Mesothelial cell of epicardium (in vitro differentiated cells): Measurements from ENCODE around the gene GNA12. TPM values are rescaled to one million over a fixed set of nuclear protein-coding genes. Genes with fewer than 3 reads are reported as not detected.
A peak's percentile ranks its signal among the peaks of the same experiment; 100 is the strongest.

ENCODE experiments used
- DNase-seq, 2 experiments: peaks; one replicate each; pipeline ENCODE4 v3.0.0; 2021; ENCODE audit warnings: low spot score in 2 of 2; ENCODE audit not compliant: unreplicated experiment in 2 of 2
- H3K27ac Mint-ChIP-seq: 2 replicates; pipeline ENCODE4 v1.8.0; 2021; ENCODE audit warnings: mixed read lengths
- H3K27me3 Mint-ChIP-seq: 2 replicates; pipeline ENCODE4 v1.8.0; 2021; ENCODE audit warnings: low read depth, mixed read lengths
- H3K36me3 Mint-ChIP-seq: 2 replicates; pipeline ENCODE4 v1.8.0; 2021; ENCODE audit warnings: mixed read lengths
- H3K4me1 Mint-ChIP-seq: 2 replicates; pipeline ENCODE4 v1.8.0; 2021; ENCODE audit warnings: mixed read lengths
- H3K4me3 Mint-ChIP-seq: 2 replicates; pipeline ENCODE4 v1.8.0; 2021; ENCODE audit warnings: mild to moderate bottlenecking, moderate library complexity, mixed read lengths
- H3K9me3 Mint-ChIP-seq: 2 replicates; pipeline ENCODE4 v1.8.0; 2021; ENCODE audit warnings: mixed read lengths
- total RNA-seq: library from RNA; stranded (reverse); gene quantifications from 3 replicates; pipeline ENCODE4 v1.2.1, GENCODE V29; 2021
- TF ChIP-seq, protein P1 (sequence below): fragments of 200-600 bp; sonication (generic); IDR thresholded peaks from one replicate; pipeline ENCODE4 v1.5.0; 2021; ENCODE audit warnings: antibody characterized with exemption; ENCODE audit not compliant: unreplicated experiment

GNA12 gene
- total RNA-seq, 1 donor from 2014 or later: 57.1 TPM

GRCh38 chr7:2734751-2735571 is 109.1 kb downstream of the GNA12 start:
- H3K4me1 Mint-ChIP-seq: peaks cover 37% of the 10 kb centered on the region
- peaks cover 42% of the 10 kb centered on the region for H3K36me3 Mint-ChIP-seq
- H3K27ac Mint-ChIP-seq: no peak overlapping the region
- TF ChIP-seq, protein P1, sequence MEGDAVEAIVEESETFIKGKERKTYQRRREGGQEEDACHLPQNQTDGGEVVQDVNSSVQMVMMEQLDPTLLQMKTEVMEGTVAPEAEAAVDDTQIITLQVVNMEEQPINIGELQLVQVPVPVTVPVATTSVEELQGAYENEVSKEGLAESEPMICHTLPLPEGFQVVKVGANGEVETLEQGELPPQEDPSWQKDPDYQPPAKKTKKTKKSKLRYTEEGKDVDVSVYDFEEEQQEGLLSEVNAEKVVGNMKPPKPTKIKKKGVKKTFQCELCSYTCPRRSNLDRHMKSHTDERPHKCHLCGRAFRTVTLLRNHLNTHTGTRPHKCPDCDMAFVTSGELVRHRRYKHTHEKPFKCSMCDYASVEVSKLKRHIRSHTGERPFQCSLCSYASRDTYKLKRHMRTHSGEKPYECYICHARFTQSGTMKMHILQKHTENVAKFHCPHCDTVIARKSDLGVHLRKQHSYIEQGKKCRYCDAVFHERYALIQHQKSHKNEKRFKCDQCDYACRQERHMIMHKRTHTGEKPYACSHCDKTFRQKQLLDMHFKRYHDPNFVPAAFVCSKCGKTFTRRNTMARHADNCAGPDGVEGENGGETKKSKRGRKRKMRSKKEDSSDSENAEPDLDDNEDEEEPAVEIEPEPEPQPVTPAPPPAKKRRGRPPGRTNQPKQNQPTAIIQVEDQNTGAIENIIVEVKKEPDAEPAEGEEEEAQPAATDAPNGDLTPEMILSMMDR: no peak
- peaks cover 7% of the 10 kb centered on the region for H3K9me3 Mint-ChIP-seq
- no peak for DNase-seq
- H3K27me3 Mint-ChIP-seq: no peaks in the 10 kb centered on the region
- H3K4me3 Mint-ChIP-seq: no peak overlapping the region

DNA sequence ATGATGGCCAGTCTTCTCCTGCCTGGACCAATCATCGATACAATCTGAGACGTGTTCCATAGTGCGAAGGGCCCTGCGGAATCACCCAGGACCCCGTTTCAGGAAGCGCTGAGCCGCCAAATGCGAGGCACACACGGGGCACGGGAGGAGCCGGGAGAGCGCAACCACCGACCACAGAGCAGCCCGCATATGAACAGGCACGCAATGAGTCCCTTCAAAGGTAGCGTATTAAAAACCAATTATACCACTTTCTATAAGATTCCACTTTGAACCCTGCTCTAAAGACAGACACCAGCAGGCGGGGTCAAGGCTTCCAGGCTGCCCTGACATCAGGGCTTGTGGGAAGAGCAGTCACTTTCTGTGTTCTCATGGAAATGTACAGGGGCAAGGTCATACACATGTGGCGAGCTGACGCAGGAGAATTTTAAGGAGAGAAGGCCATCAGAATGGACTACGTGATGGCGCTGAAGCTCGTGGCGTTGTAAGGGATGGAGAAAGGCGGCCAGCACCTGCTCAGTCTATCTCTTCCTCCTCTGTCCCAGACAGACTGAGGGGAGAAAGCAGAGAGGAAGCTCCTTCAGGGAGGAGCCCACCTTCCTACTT is 109.9 kb downstream of the GNA12 start:
- no peak overlapping the region for H3K27ac Mint-ChIP-seq
- no peak overlapping the region for H3K4me3 Mint-ChIP-seq
- no peak for DNase-seq
- peaks cover 41% of the 10 kb centered on the region for H3K36me3 Mint-ChIP-seq
- H3K9me3 Mint-ChIP-seq: peaks cover 7% of the 10 kb centered on the region
- H3K4me1 Mint-ChIP-seq: peaks cover 45% of the 10 kb centered on the region
- TF ChIP-seq, protein P1: no peak
- H3K27me3 Mint-ChIP-seq: no peaks in the 10 kb centered on the region

- H3K27me3 Mint-ChIP-seq: no peaks in the 10 kb centered on the region
- TF ChIP-seq, protein P1: peak; percentile 21
- H3K4me3 Mint-ChIP-seq: no peak overlapping the region
- H3K9me3 Mint-ChIP-seq: peaks cover 7% of the 10 kb centered on the region
- H3K4me1 Mint-ChIP-seq: peaks cover 51% of the 10 kb centered on the region
- peak overlapping the region; percentile 55 for H3K27ac Mint-ChIP-seq
- H3K36me3 Mint-ChIP-seq: peaks cover 39% of the 10 kb centered on the region
- no peak for DNase-seq
Observed at GRCh38 chr7:2732959-2733584, 111.0 kb downstream of the GNA12 start.

GRCh38 chr7:2732388-2732787 is 111.7 kb downstream of the GNA12 start:
- Mint-ChIP-seq H3K4me3 (no peak overlapping the region), H3K4me1 (peaks cover 51% of the 10 kb centered on the region), H3K36me3 (peaks cover 39% of the 10 kb centered on the region), H3K27ac (peak overlapping the region; percentile 74), H3K9me3 (peaks cover 7% of the 10 kb centered on the region), H3K27me3 (no peaks in the 10 kb centered on the region)
- TF ChIP-seq, protein P1: no peak
- DNase-seq: no peak

DNA sequence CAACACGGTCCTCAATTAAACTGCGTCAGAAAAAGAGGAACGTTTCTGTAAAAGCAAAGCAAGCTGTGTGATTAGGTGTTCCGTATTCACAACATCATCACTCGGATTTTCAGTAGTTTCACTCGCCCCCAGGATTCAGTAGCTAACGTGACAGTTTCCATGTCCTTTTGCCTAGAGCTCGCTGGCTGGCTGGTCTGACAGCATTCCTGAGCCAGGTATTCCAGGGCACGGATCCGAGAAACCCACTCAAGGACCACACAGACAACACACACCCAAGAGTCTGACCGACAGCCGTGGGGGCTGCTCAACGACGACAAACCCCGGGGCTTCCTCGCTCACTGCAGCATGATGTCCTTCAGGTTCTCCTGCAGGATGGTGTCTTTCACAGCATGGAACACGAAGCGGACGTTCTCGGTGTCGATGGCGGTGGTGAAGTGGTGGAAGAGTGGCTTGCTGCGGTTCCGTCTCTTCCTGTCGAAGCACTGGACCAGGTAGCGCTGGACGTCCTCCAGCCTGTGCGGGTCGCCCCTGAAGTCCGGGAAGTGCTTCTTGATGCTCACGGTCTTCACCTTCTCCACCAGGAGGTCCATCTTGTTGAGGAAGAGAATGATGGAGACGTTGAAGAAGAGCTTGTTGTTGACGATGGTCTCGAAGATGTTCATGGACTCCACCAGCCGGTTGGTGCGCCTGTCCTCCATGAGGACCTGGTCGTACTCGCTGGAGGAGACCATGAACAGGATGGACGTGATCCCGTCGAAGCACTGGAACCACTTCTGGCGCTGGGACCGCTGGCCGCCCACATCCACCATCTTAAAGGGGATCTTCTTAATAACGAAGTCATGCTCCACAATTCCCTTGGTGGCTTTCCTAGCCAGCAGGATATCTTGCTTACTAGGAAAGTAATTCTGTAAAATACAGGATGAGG is 113.0 kb downstream of the GNA12 start:
- Mint-ChIP-seq H3K27ac (peak overlapping the region; percentile 91), H3K27me3 (no peaks in the 10 kb centered on the region)

More for the DNA sequence above, 113.0 kb downstream of the GNA12 start:
- H3K9me3 Mint-ChIP-seq: peaks cover 7% of the 10 kb centered on the region
- no peak overlapping the region for H3K4me3 Mint-ChIP-seq
- DNase-seq: no peak
- H3K36me3 Mint-ChIP-seq: peaks cover 40% of the 10 kb centered on the region
- TF ChIP-seq, protein P1: no peak
- peaks cover 51% of the 10 kb centered on the region for H3K4me1 Mint-ChIP-seq
